Dermis microvascular lymphatic vessel endothelial cell (primary cell): Measurements from ENCODE around the gene ASCC2. TPM values are rescaled to one million over a fixed set of nuclear protein-coding genes. Genes with fewer than 3 reads are reported as not detected.
"Not testable (repeated sequence)": the region's sequence is repeated elsewhere in the genome, so short reads cannot be mapped to it uniquely, and the experiment has no call there.

Source experiments
- DNase-seq, 2 donors: peaks; one replicate each; pipeline versions ENCODE4 v3.0.0 to v3.0.0-alpha.2; 2010; ENCODE audit warnings: low read depth in 2 of 2
- total RNA-seq: library from RNA; depleted of rRNA; stranded (reverse); fragments of >200 nt; gene quantifications from 2 replicates; pipeline ENCODE4 v1.2.1, GENCODE V29; 2014

ASCC2 gene
- total RNA-seq, 1 donor from 2014 or later, result 19.1 TPM

DNA sequence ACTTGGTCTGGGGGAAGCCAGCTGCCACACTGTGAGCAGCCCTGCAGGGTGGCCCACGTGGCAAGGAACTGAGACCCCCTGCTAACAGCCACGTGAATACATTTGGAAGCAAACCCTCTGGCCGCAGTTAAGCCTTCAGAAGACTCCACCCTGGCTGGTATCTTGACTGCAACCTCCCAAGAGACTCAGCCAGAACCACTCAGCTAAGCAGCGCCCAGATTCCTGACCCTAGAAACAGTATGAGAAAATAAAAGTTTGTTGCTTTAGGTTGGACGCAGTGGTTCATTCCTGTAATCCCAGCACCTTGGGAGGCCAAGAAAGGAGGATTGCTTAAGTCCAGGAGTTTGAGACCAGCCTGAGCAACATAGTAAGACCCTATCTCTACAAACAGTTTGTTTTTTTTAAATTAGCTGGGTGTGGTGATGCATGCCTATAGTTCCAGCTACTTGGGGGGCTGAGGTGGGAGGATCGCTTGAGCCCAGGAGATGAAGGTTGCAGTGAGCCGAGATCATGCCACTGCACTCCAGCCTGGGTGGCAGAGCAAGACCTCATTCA lies 79.9 kb downstream of the ASCC2 start:
- DNase-seq, result no peak

DNA sequence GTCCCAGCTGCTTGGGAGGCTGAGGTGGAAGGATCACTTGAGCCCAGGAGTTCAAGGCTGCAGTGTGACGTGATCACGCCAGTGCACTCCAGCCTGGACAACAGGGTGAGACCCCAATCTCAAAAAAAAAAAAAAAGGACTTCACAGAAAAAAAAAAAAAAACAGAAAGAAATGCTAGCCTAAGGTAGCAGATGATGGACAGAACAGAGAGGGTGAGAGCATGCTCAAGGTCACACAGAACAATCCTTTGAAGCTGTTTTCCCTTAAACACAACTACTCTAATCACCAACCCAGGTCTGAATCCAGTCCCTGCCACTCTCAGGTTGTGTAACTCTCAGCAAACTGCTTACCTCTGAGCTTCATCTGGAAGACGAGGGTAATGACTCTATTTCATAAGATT lies 81.0 kb downstream of the ASCC2 start:
- no peak for DNase-seq

DNA sequence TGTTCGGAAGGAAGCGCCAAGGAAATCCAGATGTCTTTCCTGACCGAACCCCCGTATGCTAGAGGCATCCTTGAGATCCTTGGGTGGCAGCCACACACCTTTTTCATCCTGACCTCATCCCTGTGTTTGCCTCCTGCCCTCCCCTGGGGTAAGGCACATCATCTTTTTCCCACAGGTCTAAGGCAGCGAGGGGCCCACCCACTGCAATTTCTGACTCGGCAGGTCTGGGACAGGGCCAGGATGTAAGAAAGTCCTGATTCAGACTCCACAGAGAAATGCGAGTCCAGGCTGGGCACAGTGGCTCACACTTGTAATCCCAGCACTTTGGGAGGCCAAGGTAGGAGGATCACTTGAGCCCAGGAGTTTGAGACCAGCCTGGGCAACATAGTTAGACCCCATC lies 81.7 kb downstream of the ASCC2 start:
- no peak for DNase-seq

- no peak for DNase-seq
These were observed 82.2 kb downstream of the ASCC2 start for GRCh38 chr22:29755889-29756288.

DNA sequence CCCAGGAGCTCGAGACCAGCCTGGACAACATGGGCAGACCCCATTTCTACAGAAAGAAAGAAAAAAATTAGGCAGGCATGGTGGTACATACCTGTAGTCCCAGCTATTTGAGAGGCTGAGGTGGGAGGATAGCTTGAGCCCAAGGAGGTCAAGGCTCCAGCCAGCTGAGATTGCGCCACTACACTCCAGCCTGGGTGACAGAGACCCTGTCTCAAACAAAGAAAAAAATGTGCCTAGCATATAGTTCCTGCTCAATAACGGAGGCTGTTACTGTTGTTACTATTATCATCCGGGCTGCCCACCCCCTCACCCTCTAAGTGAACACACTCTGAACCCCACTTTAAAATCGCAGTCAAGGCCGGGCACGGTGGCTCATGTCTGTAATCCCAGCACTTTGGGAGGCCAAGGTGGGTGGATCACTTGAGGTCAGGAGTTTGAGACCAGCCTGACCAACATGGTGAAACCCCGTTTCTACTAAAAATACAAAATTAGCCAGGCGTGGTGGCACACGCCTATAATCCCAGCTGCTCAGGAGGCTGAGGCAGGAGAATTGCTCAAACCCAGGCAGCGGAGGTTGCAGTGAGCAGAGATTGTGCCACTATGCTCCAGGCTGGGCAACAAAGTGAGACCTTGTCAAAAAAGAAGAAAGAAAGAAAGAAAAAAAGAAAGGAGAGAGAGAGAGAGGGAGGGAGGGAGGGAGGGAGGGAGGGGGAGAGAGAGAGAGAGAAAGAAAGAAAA lies 83.2 kb downstream of the ASCC2 start:
- DNase-seq, result not testable (repeated sequence)

DNA sequence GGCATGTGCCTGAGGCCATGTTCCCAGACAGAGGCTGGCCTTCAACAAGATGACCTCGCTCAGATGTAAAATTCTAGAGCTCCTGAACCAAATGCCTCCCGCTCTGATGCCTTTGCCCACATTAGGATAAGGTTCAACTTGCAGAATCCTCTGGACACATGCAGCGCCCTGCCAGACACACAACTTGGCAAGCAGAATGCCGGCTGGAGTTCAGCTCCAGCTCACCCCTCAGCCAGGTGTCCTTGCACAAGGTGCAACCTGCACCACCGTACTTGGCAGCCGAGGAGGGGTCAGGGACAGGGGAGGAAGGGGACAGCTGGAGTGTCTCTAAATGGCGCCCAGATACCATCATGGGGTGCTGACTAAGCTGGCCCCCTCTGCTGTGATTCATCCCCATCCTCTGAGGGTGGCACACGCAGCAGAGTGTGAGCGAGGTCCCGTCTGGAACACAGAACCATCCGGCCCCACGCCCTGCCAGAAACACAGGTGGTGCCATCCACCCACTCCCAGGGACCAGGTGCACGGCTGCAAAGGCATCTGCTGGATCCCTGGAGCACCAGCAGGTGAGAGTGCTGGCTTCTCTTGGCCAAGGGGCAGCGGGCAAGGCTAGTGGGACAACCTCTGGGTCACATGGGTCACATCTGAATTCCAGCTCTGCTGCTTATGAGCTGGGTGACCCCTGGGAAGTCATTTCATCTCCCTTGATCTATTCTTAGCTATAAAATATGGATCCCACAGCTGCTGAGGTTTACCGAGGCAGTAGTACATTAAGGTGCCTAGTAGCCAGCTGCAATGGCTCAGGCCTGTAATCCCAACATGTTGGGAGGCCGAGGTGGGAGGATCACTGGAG lies 84.0 kb downstream of the ASCC2 start:
- no peak for DNase-seq

- no peak for DNase-seq
These were observed 86.4 kb downstream of the ASCC2 start for GRCh38 chr22:29751669-29752068.

- no peak for DNase-seq
These were observed 87.2 kb downstream of the ASCC2 start for GRCh38 chr22:29750559-29751538.

DNA sequence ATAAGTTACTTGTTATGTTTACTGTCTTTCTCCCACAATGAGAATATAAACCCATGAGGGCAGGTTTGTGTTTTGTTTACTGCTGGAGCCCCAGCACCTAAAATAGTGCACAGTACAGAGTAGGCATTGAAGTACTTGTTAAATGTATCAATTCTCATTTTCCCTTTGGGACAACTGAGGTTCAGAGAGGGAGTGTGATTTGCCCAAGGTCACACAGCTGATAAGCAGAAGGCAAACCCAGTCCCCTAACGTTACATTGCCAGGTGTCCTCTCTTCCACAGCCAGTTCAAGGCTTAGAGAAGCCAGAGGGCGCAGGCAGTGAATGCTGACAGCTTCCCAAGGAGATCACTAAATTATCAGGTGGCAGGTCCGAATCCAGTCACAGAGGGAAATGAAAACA lies 88.0 kb downstream of the ASCC2 start:
- no peak for DNase-seq

DNA sequence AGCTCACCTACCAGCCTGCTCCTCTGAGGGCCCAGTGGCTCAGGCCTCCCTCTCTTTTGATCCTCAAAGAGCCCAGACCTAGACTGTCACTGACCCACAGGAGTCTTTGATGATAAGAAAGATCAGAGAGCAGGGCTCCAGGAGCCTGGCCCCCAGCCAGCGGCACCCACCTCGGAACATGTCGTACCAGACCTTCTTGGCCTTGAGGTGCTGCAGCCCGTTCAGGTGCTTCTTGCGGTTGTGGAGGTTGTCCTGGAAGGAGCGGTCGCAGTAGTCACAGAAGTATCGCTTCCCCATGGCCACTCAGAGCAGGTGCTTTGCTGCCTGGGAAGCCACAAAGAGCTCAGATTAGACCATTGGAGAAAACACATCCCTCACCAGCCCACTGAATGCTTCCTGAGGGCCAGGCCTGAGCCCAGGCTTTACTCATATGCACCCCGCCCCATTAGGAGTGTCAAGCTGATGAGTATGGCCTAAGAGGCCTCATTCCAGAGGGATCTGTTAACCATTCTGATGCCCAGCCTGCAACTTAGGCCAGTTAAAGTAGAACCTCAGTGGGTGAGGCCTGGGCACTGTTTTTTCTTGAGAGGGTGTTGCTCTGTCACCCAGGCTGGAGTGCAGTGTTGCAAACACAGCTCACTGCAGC lies 89.7 kb downstream of the ASCC2 start:
- DNase-seq, result no peak

GRCh38 chr22:29747832-29748231 lies 90.2 kb downstream of the ASCC2 start:
- DNase-seq, result no peak

- DNase-seq, result no peak
These were observed 93.2 kb downstream of the ASCC2 start for GRCh38 chr22:29744902-29745301.

GRCh38 chr22:29742326-29742725 lies 95.7 kb downstream of the ASCC2 start:
- no peak for DNase-seq

GRCh38 chr22:29741926-29742325 lies 96.1 kb downstream of the ASCC2 start:
- DNase-seq, result no peak

DNA sequence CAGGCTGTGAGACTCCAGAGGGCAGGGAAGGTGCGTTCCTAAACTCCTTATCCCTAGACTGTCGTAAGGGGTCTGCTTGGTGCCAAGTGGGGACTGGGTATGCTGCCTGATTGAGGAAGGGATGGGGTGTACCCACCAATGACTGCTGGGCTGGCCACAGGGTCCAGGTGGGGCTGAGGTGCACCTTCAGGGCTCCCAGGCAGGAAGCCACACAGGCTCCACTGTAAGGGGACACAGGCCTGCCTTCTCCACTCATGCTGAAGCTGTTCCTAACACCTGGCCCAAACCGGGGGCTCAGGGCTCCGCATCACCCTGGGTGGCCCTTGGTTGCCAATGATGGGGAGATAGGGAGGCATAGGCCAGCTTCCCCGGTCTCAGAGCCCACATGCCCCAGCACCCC lies 97.9 kb downstream of the ASCC2 start:
- no peak for DNase-seq

DNA sequence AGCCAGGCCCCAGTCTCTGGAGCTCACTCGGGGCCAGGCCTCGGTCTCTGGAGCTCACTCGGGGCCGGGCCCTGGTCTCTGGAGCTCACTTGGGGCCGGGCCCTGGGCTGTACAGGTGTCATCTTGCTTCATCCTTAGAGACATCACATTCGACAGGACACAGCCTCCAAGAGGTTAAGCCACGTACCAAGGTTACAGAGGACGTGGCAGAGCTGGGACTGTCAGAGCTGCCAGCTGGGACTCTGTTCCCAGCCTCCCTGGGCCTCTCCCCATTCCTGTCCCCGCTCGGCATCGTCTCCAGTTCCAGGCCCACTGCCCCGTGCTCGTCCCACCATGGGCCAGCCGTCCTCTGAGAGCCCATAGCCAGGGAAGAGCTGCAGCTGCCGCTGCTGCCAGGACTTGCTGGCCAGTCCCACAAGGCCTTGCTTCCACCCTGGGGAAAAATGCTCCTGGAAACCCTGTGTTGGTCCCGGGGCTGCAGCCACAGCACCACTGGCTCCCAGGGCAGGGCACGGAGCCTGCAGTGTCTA lies 98.7 kb downstream of the ASCC2 start:
- DNase-seq, result no peak
